Fibroblast of mammary gland (primary cell): Measurements from ENCODE around the gene WLS.
A peak's percentile ranks its signal among the peaks of the same experiment; 100 is the strongest.
"Not testable (repeated sequence)": the region's sequence is repeated elsewhere in the genome, so short reads cannot be mapped to it uniquely, and the experiment has no call there.

Experiments
- DNase-seq: peaks from one replicate; pipeline ENCODE4 v3.0.0-alpha.2; 2010; ENCODE audit warnings: low read depth
- H3K4me3 ChIP-seq: 2 replicates; pipeline ENCODE4 v1.5.1; 2011; ENCODE audit warnings: low read depth, mild to moderate bottlenecking, low read length, moderate library complexity; ENCODE audit not compliant: control insufficient read depth
- TF ChIP-seq, protein P1 (sequence below): conservative IDR thresholded peaks from 2 replicates; pipeline ENCODE4 v1.5.1; 2011; ENCODE audit warnings: low read depth, low read length, inconsistent platforms; ENCODE audit not compliant: control insufficient read depth, insufficient read depth

WLS gene

GRCh38 chr1:68163220-68163619 lies 69.1 kb downstream of the WLS start:
- TF ChIP-seq, protein P1, sequence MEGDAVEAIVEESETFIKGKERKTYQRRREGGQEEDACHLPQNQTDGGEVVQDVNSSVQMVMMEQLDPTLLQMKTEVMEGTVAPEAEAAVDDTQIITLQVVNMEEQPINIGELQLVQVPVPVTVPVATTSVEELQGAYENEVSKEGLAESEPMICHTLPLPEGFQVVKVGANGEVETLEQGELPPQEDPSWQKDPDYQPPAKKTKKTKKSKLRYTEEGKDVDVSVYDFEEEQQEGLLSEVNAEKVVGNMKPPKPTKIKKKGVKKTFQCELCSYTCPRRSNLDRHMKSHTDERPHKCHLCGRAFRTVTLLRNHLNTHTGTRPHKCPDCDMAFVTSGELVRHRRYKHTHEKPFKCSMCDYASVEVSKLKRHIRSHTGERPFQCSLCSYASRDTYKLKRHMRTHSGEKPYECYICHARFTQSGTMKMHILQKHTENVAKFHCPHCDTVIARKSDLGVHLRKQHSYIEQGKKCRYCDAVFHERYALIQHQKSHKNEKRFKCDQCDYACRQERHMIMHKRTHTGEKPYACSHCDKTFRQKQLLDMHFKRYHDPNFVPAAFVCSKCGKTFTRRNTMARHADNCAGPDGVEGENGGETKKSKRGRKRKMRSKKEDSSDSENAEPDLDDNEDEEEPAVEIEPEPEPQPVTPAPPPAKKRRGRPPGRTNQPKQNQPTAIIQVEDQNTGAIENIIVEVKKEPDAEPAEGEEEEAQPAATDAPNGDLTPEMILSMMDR, result no peak
- no peak overlapping the region for H3K4me3 ChIP-seq
- DNase-seq, result no peak

DNA sequence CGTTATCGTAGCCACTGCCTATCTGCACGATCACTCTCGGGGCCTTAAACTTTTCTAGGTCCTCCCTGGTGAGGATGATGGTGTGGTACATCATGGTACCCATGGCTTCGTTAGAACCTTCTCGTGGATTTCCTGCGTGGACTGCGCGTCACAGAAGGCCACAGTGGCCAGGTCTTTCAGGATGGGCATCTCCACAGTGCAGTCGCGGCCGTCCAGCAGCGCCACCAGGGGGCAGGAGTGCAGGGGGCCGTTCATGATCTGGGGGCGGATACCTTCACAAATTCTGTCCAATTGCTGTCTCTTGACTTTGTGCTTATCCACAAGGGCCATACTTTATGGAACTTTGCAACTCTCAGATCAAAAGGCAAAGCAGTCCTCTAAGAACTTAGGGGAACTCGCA lies 69.6 kb downstream of the WLS start:
- no peak for DNase-seq
- TF ChIP-seq, protein P1, result peak; percentile 17
- no peak overlapping the region for H3K4me3 ChIP-seq

- DNase-seq, H3K4me3 ChIP-seq: not testable (repeated sequence)
Observed at GRCh38 chr1:68161672-68162071, 70.7 kb downstream of the WLS start.

GRCh38 chr1:68160935-68161334 lies 71.4 kb downstream of the WLS start:
- H3K4me3 ChIP-seq, DNase-seq: not testable (repeated sequence)

DNA sequence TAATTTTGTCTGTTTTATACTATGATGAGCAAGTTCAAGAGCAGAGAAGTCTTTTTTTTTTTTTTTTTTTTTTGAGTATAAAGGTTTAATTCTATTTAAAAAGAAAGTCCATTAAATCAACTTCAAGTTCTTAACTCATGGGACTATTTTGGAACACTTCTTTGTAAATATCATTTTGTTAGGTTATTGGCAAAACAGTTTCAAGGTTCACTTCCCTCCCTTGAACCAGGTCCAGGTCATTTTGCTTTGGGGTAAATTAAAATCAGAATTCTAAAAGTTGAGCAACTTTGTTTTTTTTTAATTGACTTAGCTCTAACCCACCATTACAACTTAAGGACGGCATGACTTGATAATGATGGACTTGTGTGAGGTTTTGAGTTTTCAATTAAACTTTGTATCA lies 72.3 kb downstream of the WLS start:
- TF ChIP-seq, protein P1, result no peak
- no peak overlapping the region for H3K4me3 ChIP-seq
- no peak for DNase-seq

DNA sequence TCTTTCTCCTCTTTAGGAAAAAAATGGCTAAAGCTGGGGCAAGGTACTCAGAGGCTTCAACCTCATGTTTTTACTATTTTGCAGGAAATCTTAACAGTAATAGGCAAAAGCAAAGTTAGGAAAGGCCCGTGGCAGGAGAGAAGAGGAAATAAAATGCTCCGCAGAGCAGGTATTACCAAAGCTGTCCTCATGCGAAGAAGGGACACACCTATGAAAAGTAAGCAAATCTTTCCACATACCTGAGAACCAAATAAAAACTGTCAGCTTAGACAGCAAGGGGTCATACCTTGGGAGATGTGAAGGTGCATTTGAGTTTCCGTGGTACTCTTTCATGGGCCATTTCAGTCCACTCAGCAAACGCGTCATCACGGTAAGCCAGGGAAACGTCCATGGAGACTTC lies 73.5 kb downstream of the WLS start:
- H3K4me3 ChIP-seq, result no peak overlapping the region
- TF ChIP-seq, protein P1, result no peak
- DNase-seq, result no peak

DNA sequence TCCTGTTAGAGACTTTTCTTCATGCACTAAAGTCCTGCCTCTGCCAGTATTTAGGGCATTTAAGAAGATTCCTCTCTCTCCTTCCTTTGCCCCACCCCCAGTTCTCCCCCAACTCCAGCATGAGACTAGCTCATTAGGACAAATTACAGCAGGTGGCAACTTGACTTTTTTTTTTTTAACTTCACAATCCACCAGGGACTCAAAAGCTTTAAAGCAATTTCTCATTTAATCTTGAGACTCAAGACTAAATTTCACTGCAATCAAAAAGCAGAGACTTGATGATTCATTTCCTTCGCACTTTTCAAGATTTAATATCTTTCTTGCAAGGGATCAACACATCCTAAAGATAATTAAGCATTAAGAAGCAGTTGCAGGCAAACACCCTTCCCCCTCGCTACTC lies 74.9 kb downstream of the WLS start:
- TF ChIP-seq, protein P1, result no peak
- DNase-seq, result no peak
- H3K4me3 ChIP-seq, result no peak overlapping the region

DNA sequence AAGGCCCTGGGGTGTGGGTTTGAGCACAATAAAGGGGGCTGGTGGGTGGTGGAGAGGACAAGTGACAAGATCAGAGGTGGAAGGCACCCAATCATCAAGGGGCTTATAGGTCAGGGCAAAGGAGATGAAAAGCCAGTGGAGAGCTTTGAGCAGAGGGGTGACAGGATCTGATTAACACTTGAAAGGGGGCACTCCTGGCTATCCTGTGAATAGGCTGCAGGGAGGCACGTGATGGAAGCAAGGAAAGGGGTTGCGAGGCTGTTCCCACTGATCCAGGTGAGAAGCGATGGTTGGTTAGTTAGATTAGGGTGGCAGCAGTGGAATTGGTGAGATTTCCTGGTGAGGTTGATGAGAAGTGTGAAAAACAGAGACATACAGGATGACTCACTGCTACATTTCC lies 80.6 kb downstream of the WLS start:
- DNase-seq, result no peak

More for the DNA sequence above, 80.6 kb downstream of the WLS start:
- no peak overlapping the region for H3K4me3 ChIP-seq
- TF ChIP-seq, protein P1, result no peak
